Thoracic aorta (tissue), 2 donors: ENCODE results near the gene DGKE. TPM values are rescaled to one million over a fixed set of nuclear protein-coding genes. Genes with fewer than 3 reads are reported as not detected.

Experiments
- ATAC-seq: fragments of 150-250 bp; one replicate; pipeline ENCODE4 v1.8.0; 2017; ENCODE audit warnings: low read depth; ENCODE audit not compliant: insufficient number of reproducible peaks, low FRiP score
- DNase-seq: peaks from one replicate; pipeline ENCODE4 v3.0.0-alpha.2; 2020; ENCODE audit warnings: low spot score
- H3K27ac ChIP-seq, 2 donors: fragments of 200-600 bp; sonication (generic); 1 replicate in 1 of 2; 2 replicates in 1 of 2; pipeline ENCODE4 v1.5.1; 2016; ENCODE audit warnings: mild to moderate bottlenecking in 2 of 2, moderate library complexity in 2 of 2
- H3K27me3 ChIP-seq: fragments of 200-600 bp; sonication (generic); replicated peaks from 2 replicates; pipeline ENCODE4 v1.6.0; 2016; ENCODE audit warnings: mild to moderate bottlenecking; ENCODE audit not compliant: insufficient read depth
- H3K36me3 ChIP-seq: fragments of 200-600 bp; sonication (generic); one replicate; pipeline ENCODE4 v1.5.1; 2016
- H3K4me1 ChIP-seq, 2 donors: fragments of 200-600 bp; sonication (generic); 1 replicate in 1 of 2; 2 replicates in 1 of 2; pipeline versions ENCODE4 v1.5.1 to v1.6.0; 2016; ENCODE audit warnings: low read depth in 2 of 2, mild to moderate bottlenecking in 1 of 2; ENCODE audit not compliant: control insufficient read depth in 1 of 2
- H3K4me3 ChIP-seq: fragments of 200-600 bp; sonication (generic); 2 replicates; pipeline ENCODE4 v1.5.1; 2016; ENCODE audit warnings: mild to moderate bottlenecking
- H3K9me3 ChIP-seq: fragments of 200-600 bp; sonication (generic); 2 replicates; pipeline ENCODE4 v1.5.1; 2016
- total RNA-seq, 2 donors: library from RNA; depleted of rRNA; stranded (reverse); fragments of >200 nt; gene quantifications; one replicate each; pipeline versions ENCODE4 v1.1.0 to v1.2.3, GENCODE V29; 2016
- TF ChIP-seq, protein P1 (sequence below): fragments of 200-600 bp; sonication (generic); IDR thresholded peaks from one replicate; pipeline ENCODE4 v1.5.1; 2019; ENCODE audit warnings: antibody characterized with exemption

The DGKE gene
- total RNA-seq, 2 donors from 2014 or later: 8.7 to 9.9 TPM

DNA sequence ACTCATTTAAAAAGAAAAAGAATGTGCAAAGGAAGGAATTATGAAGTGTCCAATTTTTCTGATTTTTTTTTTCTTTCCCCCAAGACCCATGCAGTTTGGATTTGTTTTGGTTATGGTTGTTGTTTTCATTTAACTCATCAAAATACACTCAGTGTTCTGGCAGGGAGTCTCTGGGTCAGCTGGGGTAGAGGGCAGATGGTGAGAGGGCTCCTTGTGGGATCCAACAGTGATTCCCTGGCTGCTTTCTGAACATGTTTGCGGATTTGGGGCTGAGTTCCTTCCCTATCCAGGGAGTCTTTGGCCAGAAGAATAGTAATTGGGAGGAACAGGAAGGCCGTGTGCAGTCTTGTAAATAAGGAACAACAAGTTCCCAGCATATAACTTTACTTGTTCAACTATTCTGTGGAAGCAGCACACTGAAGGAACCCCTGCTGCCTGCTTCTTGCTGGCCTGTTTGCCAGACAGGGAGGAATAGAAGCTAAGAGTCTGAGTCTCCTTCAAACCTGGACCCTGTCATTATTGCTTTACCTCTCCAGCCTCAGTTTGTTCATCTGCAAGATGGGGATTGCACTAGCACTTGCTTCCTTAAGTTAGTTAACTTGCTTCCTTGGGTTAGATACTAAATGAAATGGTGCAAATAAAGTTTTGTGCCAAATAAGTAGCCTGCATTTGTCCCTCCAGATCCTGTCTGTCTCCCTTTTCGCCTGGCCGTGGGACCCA is 32.3 kb upstream of the DGKE start:
- no peak overlapping the region for H3K4me3 ChIP-seq
- no peak for ATAC-seq
- TF ChIP-seq, protein P1, sequence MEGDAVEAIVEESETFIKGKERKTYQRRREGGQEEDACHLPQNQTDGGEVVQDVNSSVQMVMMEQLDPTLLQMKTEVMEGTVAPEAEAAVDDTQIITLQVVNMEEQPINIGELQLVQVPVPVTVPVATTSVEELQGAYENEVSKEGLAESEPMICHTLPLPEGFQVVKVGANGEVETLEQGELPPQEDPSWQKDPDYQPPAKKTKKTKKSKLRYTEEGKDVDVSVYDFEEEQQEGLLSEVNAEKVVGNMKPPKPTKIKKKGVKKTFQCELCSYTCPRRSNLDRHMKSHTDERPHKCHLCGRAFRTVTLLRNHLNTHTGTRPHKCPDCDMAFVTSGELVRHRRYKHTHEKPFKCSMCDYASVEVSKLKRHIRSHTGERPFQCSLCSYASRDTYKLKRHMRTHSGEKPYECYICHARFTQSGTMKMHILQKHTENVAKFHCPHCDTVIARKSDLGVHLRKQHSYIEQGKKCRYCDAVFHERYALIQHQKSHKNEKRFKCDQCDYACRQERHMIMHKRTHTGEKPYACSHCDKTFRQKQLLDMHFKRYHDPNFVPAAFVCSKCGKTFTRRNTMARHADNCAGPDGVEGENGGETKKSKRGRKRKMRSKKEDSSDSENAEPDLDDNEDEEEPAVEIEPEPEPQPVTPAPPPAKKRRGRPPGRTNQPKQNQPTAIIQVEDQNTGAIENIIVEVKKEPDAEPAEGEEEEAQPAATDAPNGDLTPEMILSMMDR: no peak
- no peak overlapping the region for H3K27ac ChIP-seq
- H3K27me3 ChIP-seq: no peaks in the 10 kb centered on the region
- H3K36me3 ChIP-seq: no peaks in the 10 kb centered on the region
- H3K4me1 ChIP-seq: no peaks in the 10 kb centered on the region
- DNase-seq: no peak
- no peaks in the 10 kb centered on the region for H3K9me3 ChIP-seq

DNA sequence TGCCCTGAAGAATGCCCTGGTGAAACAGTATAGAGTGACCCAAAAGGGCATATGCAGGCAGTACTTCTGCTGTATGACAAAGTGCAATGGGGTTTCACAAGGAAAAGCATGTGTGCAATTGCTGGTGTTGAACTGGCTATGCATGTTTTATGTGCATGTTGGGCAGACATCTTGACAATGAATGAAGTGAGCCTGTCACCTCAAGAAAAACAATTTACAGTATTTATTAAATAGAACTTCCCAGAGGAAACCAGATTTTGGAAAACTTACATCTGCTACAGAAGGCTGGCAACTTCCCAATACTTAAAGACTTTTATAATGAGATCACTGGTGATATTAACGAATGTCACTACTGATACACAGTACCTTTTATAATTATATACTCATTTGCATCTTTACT is 30.9 kb upstream of the DGKE start:
- TF ChIP-seq, protein P1: no peak
- Histone ChIP-seq H3K9me3 (no peaks in the 10 kb centered on the region), H3K27me3 (no peaks in the 10 kb centered on the region), H3K4me3 (no peak overlapping the region), H3K36me3 (no peaks in the 10 kb centered on the region), H3K4me1 (no peaks in the 10 kb centered on the region), H3K27ac (no peak overlapping the region)
- ATAC-seq: no peak
- no peak for DNase-seq

DNA sequence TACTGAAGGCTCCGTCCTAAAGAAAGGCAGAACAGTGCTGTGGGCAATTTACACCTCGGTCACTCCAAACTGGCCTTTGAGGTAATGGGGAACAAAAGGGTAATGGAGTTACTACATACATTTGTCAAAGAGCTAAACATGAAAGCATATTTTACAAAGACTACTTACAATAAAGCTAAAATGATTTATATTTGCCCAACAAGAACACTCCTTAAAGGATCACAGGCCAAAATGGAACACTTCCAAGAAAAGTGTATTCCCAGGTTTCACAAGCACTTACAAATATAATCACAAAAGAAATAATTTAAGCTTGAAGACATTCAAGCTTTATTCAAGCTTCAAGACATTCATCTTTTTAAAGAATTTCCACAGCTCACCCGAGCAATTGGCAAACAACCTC is 29.5 kb upstream of the DGKE start:
- DNase-seq (no peak), ATAC-seq (no peak)
- Histone ChIP-seq H3K4me1 (no peaks in the 10 kb centered on the region), H3K36me3 (no peaks in the 10 kb centered on the region), H3K27ac (no peak overlapping the region), H3K27me3 (no peaks in the 10 kb centered on the region), H3K4me3 (no peak overlapping the region), H3K9me3 (no peaks in the 10 kb centered on the region)
- TF ChIP-seq, protein P1: no peak

DNA sequence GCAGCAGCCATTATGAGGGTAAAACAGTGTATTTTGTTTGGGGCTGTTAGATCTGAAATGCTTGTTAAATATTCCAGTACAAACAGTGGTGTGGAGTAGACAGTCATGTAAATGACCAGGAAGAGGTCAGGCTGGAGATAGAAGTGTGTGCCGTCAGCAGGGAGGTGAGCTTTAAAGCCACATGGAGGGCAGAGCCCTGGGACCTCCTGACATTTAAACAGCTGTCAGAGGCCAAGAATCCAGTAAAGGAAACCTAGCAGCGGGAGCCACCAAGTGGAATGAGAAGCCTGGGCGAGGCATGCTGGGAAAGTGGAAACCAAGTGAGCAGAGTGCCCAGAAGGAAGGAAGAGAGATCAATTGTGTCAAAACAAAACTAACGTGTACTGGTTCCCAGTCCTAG is 27.0 kb upstream of the DGKE start:
- Histone ChIP-seq H3K27me3 (no peaks in the 10 kb centered on the region), H3K4me1 (no peaks in the 10 kb centered on the region), H3K4me3 (no peak overlapping the region), H3K36me3 (no peaks in the 10 kb centered on the region), H3K27ac (no peak overlapping the region), H3K9me3 (no peaks in the 10 kb centered on the region)
- ATAC-seq (no peak), DNase-seq (no peak)
- TF ChIP-seq, protein P1: no peak

DNA sequence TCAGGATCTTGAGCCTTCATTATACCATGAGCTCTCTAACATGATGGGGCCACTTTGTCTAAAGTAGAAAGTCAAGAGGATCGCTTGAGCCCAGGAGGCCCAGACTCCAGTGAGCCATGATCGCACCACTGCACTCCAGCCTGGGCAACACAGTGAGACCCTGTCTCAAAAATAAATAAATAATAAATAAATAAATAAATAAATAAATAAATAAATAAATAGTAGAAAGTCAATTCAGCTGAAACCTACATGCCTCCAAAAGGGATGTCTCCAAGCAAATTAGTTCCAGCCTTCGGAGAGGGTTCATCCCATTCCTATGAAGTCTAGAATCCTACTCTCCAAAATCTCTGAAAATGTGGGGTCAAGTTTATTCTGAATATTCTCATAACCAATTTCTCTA is 26.2 kb upstream of the DGKE start:
- Histone ChIP-seq H3K4me1 (no peaks in the 10 kb centered on the region), H3K27ac (no peak overlapping the region), H3K4me3 (no peak overlapping the region), H3K27me3 (no peaks in the 10 kb centered on the region), H3K9me3 (no peaks in the 10 kb centered on the region), H3K36me3 (no peaks in the 10 kb centered on the region)
- no peak for ATAC-seq
- TF ChIP-seq, protein P1: no peak
- no peak for DNase-seq
